ENCODE measurements around the gene C1orf159.

DNA sequence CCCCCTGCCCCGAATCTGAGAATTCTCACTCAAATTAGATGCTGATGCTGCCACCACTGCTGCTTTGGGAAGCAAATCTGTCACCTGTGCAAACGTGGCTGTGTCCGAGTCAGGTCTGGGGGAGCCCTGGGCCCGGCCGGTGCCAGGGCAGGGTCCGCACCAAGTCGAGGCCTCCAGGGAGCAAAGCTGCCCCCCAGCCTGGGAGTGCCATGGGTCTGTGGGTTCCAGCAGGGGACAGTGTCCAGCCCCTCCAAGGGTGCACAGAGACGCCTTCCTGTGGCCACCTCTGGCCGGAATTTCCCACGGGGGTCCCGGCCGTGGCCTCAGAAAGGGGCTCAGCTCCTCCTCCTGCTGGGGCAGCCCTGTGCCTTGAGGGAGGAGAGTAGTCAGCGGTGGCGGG lies 30.1 kb upstream of the C1orf159 start:
- TF ChIP-seq, protein P1, sequence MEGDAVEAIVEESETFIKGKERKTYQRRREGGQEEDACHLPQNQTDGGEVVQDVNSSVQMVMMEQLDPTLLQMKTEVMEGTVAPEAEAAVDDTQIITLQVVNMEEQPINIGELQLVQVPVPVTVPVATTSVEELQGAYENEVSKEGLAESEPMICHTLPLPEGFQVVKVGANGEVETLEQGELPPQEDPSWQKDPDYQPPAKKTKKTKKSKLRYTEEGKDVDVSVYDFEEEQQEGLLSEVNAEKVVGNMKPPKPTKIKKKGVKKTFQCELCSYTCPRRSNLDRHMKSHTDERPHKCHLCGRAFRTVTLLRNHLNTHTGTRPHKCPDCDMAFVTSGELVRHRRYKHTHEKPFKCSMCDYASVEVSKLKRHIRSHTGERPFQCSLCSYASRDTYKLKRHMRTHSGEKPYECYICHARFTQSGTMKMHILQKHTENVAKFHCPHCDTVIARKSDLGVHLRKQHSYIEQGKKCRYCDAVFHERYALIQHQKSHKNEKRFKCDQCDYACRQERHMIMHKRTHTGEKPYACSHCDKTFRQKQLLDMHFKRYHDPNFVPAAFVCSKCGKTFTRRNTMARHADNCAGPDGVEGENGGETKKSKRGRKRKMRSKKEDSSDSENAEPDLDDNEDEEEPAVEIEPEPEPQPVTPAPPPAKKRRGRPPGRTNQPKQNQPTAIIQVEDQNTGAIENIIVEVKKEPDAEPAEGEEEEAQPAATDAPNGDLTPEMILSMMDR (optimal IDR thresholded peaks at IDR 0.05 in 1 of 3, IDR thresholded peaks at IDR 0.05 in 1 of 3, conservative IDR thresholded peaks at IDR 0.05 in 1 of 3; ENCODE audit: extremely low read depth in 1 of 3, insufficient read depth in 2 of 3, low read length in 3 of 3) = no peak
- no peak for TF ChIP-seq EZH2 (IDR thresholded peaks at IDR 0.05; ENCODE audit: low read length)

Measured in keratinocyte (primary cell).